Measurements from ENCODE around the gene TIGIT.
A peak's percentile ranks its signal among the peaks of the same experiment; 100 is the strongest.

The TIGIT gene

GRCh38 chr3:114314282-114314681 lies 20.5 kb downstream of the TIGIT start:
- DNase-seq, result no peak

DNA sequence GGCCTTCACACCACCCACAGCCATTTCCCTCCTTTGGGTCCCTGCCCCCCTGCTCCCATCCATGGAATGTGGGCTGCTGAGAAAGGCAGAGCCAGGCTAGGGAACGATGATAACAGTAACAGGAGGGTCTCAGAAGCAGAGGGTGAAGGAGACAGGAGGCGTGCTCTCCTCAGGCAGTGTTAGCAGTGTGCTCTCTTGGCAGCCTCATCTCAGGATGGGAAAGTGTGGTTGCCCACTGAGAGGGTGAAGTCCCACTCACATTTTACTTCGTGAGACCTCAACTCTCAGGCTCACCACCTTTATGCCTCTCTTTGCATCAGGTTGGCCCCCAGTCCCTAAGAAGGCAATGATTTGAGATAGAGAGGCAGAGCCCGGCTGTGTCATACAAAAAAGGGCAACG lies 24.5 kb downstream of the TIGIT start:
- no peak for DNase-seq

DNA sequence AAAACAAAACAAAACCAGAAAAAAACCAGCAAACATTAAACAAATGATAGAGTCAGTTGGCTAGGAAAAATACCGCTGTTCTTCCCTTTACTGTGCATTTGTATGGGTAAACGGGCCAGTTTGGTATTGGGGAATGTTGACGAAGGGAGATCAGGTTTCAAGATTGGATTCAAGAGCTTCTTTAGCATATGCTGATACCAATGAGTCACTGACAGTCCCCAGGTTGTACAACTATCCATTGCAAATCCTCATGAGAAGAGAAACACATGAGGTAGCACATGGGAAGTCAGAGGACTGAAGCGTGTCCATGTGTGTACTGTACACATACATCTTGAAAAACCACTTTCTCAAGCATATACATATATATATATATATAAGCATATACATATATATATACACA lies 25.6 kb downstream of the TIGIT start:
- DNase-seq, result peak; percentile 36

GRCh38 chr3:114320246-114320645 lies 26.4 kb downstream of the TIGIT start:
- no peak for DNase-seq

DNA sequence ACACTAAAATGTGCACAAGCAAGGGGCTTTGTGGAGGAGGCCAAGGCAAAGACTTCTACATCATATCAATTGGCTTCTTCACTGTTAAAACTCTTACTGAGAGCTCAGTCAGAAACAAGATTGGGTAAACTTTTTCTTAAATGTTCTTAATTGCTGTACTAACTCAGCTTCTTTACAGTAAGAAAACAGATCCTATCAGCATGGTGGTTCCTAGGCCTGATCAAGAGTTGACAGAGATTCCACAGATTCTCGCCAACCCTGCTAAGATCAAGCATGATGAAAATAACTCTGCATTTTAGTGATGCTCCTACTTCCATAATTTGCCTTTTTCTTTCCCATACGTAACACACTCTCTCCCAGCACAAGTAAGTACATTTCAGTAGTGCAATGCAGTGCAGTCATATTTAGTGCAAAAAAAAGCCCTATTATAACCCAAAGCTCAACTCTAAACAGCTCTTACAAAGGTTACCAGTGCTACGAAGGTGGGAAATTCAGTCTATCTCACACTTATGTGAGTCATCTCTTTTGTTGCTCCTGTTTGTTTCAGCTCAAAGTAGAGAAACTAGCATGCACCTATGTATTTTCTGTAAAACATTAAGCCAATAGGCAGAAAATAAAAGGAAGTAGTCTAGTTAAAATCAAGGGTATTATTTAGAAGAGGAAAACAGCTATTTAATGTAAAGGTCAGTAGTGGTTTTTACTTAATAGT lies 29.9 kb downstream of the TIGIT start:
- DNase-seq, result no peak

DNA sequence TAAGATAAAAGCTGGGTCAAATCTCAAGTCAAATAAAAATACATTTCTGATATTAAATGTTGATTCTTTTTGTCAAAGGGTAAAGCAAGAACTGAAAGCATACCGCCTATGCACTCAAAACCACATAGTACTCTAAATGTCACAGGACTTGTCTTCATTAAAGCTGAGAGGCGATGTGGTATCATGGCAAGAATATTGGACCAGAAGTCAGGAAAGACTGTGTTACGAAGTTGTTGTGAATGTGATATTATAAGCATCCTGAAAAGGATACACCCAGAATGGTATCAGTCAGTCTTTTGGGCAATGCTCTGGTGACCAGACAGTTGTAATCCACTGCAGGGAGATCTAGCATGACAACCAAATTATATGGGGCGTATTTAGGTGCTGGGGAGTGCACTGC lies 33.8 kb downstream of the TIGIT start:
- DNase-seq, result no peak

- no peak for DNase-seq
These were observed 34.5 kb downstream of the TIGIT start for GRCh38 chr3:114328345-114328744.

DNA sequence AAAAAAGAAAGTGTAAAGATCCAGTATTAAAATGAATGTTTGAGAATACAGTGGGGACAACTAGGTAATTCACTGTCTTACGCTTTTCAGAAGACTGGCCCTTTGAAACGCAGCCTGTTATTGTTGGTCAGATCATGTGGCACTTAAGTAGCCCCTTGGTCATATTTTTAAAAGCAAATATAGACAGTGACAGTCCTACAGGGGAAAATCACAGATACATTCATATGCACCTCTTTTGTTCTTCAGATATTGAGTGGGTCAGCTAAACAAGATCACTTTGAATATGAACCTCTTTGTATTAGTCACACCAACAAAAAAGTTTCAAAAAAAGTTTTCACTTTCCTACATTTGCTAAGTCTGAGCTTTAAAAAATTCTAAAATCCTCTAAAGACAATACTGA lies 36.0 kb downstream of the TIGIT start:
- DNase-seq, result no peak

DNA sequence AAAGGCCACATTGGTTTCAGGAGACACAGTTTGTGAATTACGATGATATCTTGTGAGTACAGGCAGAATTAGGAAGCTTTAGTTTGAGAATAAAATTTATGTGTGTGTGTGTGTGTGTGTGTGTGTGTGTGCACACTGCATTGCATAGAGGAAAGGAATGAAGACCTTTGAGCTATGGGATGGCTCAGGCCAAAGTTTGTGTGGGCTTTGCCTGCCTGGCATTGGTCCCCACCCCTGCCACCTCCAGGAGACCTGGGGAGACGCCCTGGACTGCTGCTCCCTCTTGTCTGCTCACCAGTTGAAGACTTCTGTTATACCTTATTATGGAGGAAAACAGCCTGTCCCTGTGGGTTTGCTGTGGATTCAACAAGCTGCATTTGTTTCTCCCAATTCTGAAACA lies 37.2 kb downstream of the TIGIT start:
- no peak for DNase-seq

DNA sequence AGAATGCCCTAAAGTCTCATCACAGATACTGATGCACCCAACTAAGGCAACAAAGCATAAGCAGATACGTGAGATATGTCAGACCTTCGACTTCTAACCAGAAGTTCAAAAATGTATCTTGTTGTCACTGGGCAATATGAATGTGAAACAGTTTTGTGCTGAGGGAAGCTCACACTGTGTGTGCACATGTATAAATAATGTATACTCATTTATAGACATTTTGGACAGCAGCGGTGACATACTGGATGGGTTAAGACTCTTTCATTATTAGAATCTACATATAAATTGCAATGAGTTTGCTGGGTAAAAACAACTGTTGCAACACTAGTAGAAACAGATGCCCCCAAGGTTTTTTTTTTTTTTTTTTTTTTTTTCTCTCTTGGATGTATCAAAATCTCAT lies 37.9 kb downstream of the TIGIT start:
- DNase-seq, result no peak

GRCh38 chr3:114332342-114333179 lies 38.7 kb downstream of the TIGIT start:
- no peak for DNase-seq

DNA sequence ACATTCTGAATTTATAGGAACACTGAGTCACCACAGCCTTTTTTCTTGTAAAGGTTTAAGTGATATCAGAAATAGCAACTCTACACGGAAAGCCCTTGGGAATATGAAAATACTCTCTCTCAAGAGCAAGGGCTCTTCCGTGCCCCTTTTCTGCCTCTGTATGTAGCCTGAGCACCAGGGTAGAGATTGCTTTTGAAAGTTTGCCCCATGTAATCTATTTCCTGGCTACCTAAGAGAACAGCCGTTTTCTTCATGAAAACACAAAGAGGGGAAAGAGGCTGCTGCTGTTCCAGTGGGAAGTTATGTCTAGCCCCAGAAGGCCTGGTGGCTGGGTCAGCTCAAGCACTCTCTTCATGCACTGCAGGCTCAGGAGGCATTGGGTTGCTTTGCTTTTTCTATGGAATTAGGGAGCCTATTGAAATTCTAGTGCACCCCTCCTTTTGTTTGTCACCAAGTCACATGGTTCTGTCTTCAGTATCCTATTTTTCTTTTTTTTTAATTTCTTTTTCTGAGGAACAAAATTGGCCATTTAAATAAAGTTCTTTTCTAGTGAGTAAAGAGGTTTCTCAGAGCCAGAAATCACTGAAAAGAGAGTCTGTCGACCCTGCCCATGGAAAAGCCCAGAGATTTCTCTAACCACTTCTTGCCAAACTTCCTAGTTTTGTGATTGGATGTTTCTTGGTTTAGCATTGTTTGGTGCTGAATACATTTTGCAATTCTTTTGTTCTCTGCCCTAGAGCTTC lies 39.5 kb downstream of the TIGIT start:
- no peak for DNase-seq

DNA sequence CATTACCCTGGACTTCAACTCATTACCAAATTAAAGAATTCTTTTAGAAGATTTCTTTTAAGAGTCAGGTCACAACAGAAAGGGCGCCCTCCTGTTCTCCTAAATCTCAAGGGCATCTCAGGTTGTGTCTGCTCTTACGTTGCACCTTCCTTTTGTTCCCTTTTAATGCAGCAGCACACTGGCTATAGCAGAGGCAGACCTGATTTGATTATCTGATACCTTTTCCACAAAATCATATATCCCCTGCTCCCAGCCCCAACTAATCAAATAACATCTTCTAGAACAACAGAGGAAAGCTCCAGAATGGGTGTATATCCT lies 40.1 kb downstream of the TIGIT start:
- DNase-seq, result no peak

DNA sequence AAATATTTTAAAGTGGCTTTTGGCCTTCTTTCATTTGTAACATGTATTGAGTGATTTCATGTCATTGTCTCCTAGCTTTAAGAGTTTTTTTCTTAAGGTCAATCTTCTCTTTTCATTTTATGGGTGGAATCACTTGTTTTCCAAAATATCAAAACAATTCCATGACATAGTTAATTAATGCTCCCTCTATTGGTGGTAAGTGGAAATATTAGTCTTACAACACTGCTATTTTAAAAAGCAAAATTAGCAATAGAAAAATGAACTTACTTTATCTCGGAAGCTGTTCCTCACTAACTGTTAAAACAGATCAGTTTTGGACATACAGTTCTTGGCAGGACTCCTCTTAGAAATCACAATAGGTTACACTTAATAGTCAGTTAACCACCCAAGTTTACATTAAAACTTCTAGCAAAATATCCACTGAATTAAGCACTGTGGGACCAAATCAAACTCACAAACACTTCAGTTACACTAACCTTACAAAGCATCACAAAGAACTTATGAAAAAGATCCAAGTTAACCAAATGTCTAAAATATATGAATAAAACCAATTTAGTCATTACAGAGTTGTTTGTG lies 42.4 kb downstream of the TIGIT start:
- DNase-seq, result no peak

DNA sequence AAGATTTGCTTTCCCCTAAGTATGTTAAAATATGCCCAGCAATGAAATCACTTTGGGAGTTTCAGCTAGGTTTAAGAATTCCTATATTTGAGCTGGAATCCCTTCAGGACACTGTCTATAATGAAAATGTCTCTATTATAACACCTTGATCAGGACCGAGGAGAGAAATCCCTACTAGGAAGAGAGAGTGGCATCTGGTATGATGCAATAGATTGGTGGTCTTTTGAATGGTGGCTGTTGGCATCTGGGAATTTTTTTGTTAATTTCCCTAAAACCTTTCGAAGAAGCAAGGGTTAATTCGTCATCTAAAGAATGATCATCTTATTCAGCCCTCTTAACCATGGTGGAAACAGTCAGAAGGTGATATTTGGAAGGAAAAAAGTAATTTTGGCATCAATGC lies 43.0 kb downstream of the TIGIT start:
- DNase-seq, result no peak

GRCh38 chr3:114338651-114339357 lies 45.0 kb downstream of the TIGIT start:
- no peak for DNase-seq

- no peak for DNase-seq
These were observed 50.7 kb downstream of the TIGIT start for GRCh38 chr3:114344492-114344891.

GRCh38 chr3:114350271-114350670 lies 56.4 kb downstream of the TIGIT start:
- DNase-seq, result no peak

DNA sequence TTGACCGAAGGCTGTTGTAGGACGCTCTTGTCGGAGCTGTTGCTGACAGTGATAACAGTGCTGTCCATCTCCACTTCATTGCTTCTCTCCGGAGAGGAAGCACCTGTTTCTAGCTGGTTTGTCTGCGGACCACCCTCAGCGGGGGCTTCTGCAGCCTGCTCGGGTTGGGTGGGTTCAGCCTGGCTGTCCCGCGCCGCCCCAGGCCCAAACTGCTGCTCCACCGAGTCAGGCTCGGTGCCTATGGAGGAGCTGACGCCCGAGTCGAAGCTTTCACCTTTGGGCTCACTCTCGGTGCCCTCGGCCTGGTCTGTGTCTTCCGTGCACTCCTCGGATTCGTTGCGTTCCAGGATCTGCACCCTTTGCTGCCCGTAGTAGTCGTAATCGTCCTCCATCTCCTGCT lies 56.9 kb downstream of the TIGIT start:
- no peak for DNase-seq

GRCh38 chr3:114351123-114351821 lies 57.4 kb downstream of the TIGIT start:
- DNase-seq, result no peak

GRCh38 chr3:114351822-114352145 lies 58.0 kb downstream of the TIGIT start:
- DNase-seq, result no peak

GRCh38 chr3:114355653-114356052 lies 61.8 kb downstream of the TIGIT start:
- DNase-seq, result no peak

DNA sequence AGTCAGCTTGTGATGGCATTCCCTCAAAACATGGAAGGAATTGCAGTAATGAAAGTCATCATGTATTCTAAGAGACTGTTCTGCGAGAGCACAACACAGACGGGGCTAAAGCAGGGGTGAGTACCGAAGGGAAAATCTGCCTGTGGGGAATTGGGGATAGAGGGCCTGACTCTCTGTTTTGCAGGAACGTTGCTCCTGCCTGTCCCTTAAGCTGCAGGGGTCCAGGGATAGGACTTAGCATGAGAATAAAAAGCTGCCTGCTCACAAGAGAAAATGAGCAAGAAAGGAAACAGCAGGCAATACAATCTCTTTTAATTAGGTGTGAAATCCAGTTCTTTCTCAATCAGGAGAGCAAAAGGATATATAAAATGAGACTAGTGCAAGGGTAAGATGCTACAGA lies 62.2 kb downstream of the TIGIT start:
- DNase-seq, result no peak

All from NCI-H1105 (cell line).